ENCODE measurements around the gene BSCL2. TPM values are rescaled to one million over a fixed set of nuclear protein-coding genes. Genes with fewer than 3 reads are reported as not detected.
A peak's percentile ranks its signal among the peaks of the same experiment; 100 is the strongest.
"Not testable (repeated sequence)": the region's sequence is repeated elsewhere in the genome, so short reads cannot be mapped to it uniquely, and the experiment has no call there.

Gene BSCL2
- total RNA-seq, 4 donors from 2014 or later, result 28.9 to 76.3 (median 59.3) TPM

- H3K4me1 ChIP-seq, result peaks cover 44% of the 10 kb centered on the region
- H3K9me3 ChIP-seq, result no peaks in the 10 kb centered on the region
- H3K27me3 ChIP-seq, result no peaks in the 10 kb centered on the region
- TF ChIP-seq POLR2A (IDR thresholded peaks at IDR 0.05) (no peak), EP300 (IDR thresholded peaks at IDR 0.05) (no peak), CTCF (IDR thresholded peaks at IDR 0.05) (no peak), POLR2AphosphoS5 (IDR thresholded peaks at IDR 0.05) (no peak)
- peak overlapping the region; percentile 63 for H3K4me3 ChIP-seq
- peaks cover 14% of the 10 kb centered on the region for H3K36me3 ChIP-seq
- no peak for DNase-seq (ENCODE audit: low spot score in 2 of 2)
- WGBS, result 80% methylated on average over 8 of the region's 8 CpGs
- peak overlapping the region; percentile 71 for H3K27ac ChIP-seq
These were observed 375 bp downstream of the BSCL2 start for GRCh38 chr11:62706850-62707247.

DNA sequence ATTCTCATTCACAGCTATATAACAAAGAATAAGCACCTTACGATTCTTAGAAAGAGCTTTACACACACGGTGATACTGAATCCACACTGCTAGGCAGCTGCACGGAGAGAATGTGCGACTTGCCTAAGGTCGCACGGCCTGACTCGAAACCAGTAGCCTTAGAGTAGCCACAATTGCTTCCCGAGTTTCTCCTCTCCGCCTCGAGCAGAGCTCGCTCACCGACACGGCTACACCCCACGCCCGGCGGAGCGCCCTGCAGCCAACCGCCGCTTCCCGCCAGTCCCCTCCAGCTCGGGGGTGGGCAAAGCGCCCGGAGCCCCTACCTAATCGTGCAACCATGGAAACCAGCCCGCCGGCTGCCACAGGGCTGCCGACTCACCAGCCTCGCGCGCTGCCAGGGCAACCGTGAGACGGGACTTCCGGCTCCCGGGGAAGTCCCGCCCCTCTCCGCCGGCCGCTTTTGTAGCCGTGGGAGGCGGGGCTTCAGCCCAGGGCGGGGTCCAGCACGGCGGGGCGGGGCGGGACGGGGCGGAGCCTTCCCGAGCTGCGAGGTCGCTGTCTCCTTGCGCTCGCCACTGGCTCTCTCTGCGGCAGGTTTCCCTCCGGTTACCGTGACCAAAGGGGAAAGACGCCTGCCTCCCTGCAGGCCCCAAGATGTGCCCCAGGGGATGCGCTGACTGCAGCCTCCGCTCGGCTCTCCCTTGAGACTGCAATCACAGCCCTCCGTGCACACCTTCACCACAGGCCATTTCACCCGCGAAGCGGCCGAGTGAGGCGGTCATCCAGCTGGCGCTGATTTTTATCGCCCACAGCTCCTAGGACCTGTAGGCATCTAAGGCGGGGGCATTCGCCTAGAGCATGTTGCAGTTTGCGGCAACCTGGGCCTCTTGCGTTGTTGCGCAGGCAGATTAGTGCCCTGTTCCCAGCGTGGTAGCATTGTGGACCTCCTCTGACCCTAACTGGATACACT lies 1.1 kb downstream of the BSCL2 start:
- 17% methylated on average over 16 of the region's 73 CpGs for WGBS
- Histone ChIP-seq H3K27me3 (no peaks in the 10 kb centered on the region), H3K4me1 (peaks cover 44% of the 10 kb centered on the region), H3K9me3 (no peaks in the 10 kb centered on the region), H3K27ac (peak overlapping the region; percentile 71), H3K4me3 (peak overlapping the region; percentile 63), H3K36me3 (peaks cover 14% of the 10 kb centered on the region)
- peak in 1 of 2 donors; percentile 12 for TF ChIP-seq POLR2A (IDR thresholded peaks at IDR 0.05)
- no peak for TF ChIP-seq EP300 (IDR thresholded peaks at IDR 0.05)
- TF ChIP-seq POLR2AphosphoS5 (IDR thresholded peaks at IDR 0.05), result peak; percentile 22 to 82 (median 39)
- TF ChIP-seq CTCF (IDR thresholded peaks at IDR 0.05), result no peak
- DNase-seq (ENCODE audit: low spot score in 2 of 2), result peak; percentile 97

GRCh38 chr11:62705413-62705812 lies 1.8 kb downstream of the BSCL2 start:
- WGBS, result 34% methylated on average over 7 of the region's 7 CpGs
- peaks cover 42% of the 10 kb centered on the region for H3K4me1 ChIP-seq
- TF ChIP-seq POLR2AphosphoS5 (IDR thresholded peaks at IDR 0.05) (no peak), EP300 (IDR thresholded peaks at IDR 0.05) (no peak), POLR2A (IDR thresholded peaks at IDR 0.05) (no peak), CTCF (IDR thresholded peaks at IDR 0.05) (no peak)
- no peaks in the 10 kb centered on the region for H3K9me3 ChIP-seq
- DNase-seq (ENCODE audit: low spot score in 2 of 2), result no peak
- peak overlapping the region; percentile 63 for H3K4me3 ChIP-seq
- peak overlapping the region; percentile 71 for H3K27ac ChIP-seq
- peaks cover 10% of the 10 kb centered on the region for H3K36me3 ChIP-seq
- H3K27me3 ChIP-seq, result no peaks in the 10 kb centered on the region

DNA sequence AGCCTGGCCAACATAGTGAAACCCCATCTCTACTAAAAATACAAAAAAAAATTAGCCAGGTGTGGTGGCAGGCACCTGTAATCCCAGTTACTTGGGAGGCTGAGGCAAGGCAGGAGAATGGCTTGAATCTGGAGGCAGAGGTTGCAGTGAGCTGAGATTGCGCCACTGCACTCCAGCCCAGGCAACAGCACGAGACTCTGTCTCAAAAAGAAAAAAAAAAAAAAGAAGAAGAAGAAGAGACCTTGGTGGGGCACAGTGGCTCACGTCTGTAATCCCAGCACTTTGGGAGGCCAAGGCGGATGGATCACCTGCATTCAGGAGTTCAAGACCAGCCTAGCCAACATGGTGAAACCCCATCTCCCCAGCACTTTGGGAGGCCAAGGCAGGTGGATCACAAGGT lies 3.3 kb downstream of the BSCL2 start:
- H3K27me3 ChIP-seq; H3K36me3 ChIP-seq; H3K27ac ChIP-seq; H3K4me3 ChIP-seq; DNase-seq (ENCODE audit: low spot score in 2 of 2); H3K9me3 ChIP-seq: not testable (repeated sequence)
- H3K4me1 ChIP-seq, result peaks cover 32% of the 10 kb centered on the region
- 93% methylated on average over 4 of the region's 4 CpGs for WGBS

- WGBS, result 89% methylated on average over 11 of the region's 11 CpGs
- H3K9me3 ChIP-seq, result no peaks in the 10 kb centered on the region
- H3K4me3 ChIP-seq, result no peak overlapping the region
- TF ChIP-seq EP300 (IDR thresholded peaks at IDR 0.05) (no peak), CTCF (IDR thresholded peaks at IDR 0.05) (no peak), POLR2A (IDR thresholded peaks at IDR 0.05) (no peak), POLR2AphosphoS5 (IDR thresholded peaks at IDR 0.05) (no peak)
- no peak for DNase-seq (ENCODE audit: low spot score in 2 of 2)
- peaks cover 19% of the 10 kb centered on the region for H3K4me1 ChIP-seq
- H3K27ac ChIP-seq, result no peak overlapping the region
- H3K36me3 ChIP-seq, result peaks cover 9% of the 10 kb centered on the region
- no peaks in the 10 kb centered on the region for H3K27me3 ChIP-seq
These were observed 5.0 kb downstream of the BSCL2 start for GRCh38 chr11:62702246-62702645.

All from suprapubic skin (tissue), 4 donors.